Hepatocyte (in vitro differentiated cells): ENCODE data around the gene RAB42.

Source experiments
- CTCF ChIP-seq: fragments of 200-600 bp; sonication (generic); IDR thresholded peaks from 2 replicates; pipeline ENCODE4 v1.5.1; 2016; ENCODE audit warnings: antibody characterized with exemption, mild to moderate bottlenecking; ENCODE audit not compliant: poor library complexity
- EZH2 ChIP-seq: fragments of 200-600 bp; sonication (generic); IDR thresholded peaks from 2 replicates; pipeline ENCODE4 v1.6.1; 2016; ENCODE audit warnings: antibody characterized with exemption, mild to moderate bottlenecking, borderline replicate concordance
- EZH2phosphoT487 ChIP-seq: fragments of 200-600 bp; sonication (generic); IDR thresholded peaks from one replicate; pipeline ENCODE4 v1.6.1; 2018; ENCODE audit warnings: antibody characterized with exemption, mild to moderate bottlenecking, low read depth, moderate library complexity; ENCODE audit not compliant: unreplicated experiment, severe bottlenecking

- TF ChIP-seq CTCF (no peak), EZH2phosphoT487 (no peak), EZH2 (no peak)
These were observed 43.7 kb upstream of the RAB42 start for GRCh38 chr1:28548318-28548717.
